DND-41 (cell line): Measurements from ENCODE around the gene OLR1.
"Not testable (repeated sequence)": the region's sequence is repeated elsewhere in the genome, so short reads cannot be mapped to it uniquely, and the experiment has no call there.

Experiments used
- ATAC-seq: fragments of 200-7000 bp; cut with Tn5 transposase; 3 replicates; pipeline ENCODE4 v1.9.1; 2021; ENCODE audit warnings: low read depth; ENCODE audit not compliant: insufficient read depth
- DNase-seq: peaks from one replicate; pipeline ENCODE4 v3.0.0-alpha.2; 2020
- H2AFZ ChIP-seq: 2 replicates; pipeline ENCODE4 v1.6.0; 2012; ENCODE audit warnings: low read depth, low read length
- H3K27ac ChIP-seq: 2 replicates; pipeline ENCODE4 v1.5.1; 2012; ENCODE audit warnings: low read length, inconsistent platforms
- H3K27me3 ChIP-seq: fragments of 200-600 bp; sonication (generic); 2 replicates; pipeline ENCODE4 v1.6.0; 2012; ENCODE audit warnings: low read length, mild to moderate bottlenecking, inconsistent platforms; ENCODE audit not compliant: insufficient read depth, poor library complexity
- H3K36me3 ChIP-seq: 2 replicates; pipeline ENCODE4 v1.5.1; 2012; ENCODE audit warnings: low read length, inconsistent platforms; ENCODE audit not compliant: insufficient read depth
- H3K4me1 ChIP-seq: 2 replicates; pipeline ENCODE4 v1.5.1; 2012; ENCODE audit warnings: mild to moderate bottlenecking, low read length; ENCODE audit not compliant: insufficient read depth
- H3K4me2 ChIP-seq: 2 replicates; pipeline ENCODE4 v1.6.0; 2012; ENCODE audit warnings: mild to moderate bottlenecking, moderate library complexity, low read length, inconsistent platforms; ENCODE audit not compliant: insufficient read depth
- H3K4me3 ChIP-seq, 2 experiments: fragments of 200-600 bp in 1 of 2; shearing (Covaris generic) in 1 of 2; 2 replicates each; pipeline ENCODE4 v1.5.1; 2012 to 2016; ENCODE audit warnings: inconsistent platforms in 2 of 2, low read length in 2 of 2, mild to moderate bottlenecking in 2 of 2, low read depth in 1 of 2, moderate library complexity in 1 of 2
- H3K79me2 ChIP-seq: 2 replicates; pipeline ENCODE4 v1.6.0; 2012; ENCODE audit warnings: low read length, inconsistent platforms; ENCODE audit not compliant: insufficient read depth
- H3K9ac ChIP-seq: 2 replicates; pipeline ENCODE4 v1.6.0; 2012; ENCODE audit warnings: low read depth, mild to moderate bottlenecking, inconsistent platforms, low read length, moderate library complexity
- H3K9me3 ChIP-seq: 2 replicates; pipeline ENCODE4 v1.5.1; 2012; ENCODE audit warnings: low read length, moderate library complexity, mild to moderate bottlenecking, inconsistent platforms; ENCODE audit not compliant: insufficient read depth, severe bottlenecking
- H4K20me1 ChIP-seq: 2 replicates; pipeline ENCODE4 v1.6.0; 2012; ENCODE audit warnings: low read length; ENCODE audit not compliant: insufficient read depth
- EZH2 ChIP-seq: IDR thresholded peaks from 3 replicates; pipeline ENCODE4 v1.6.1; 2012; ENCODE audit warnings: borderline replicate concordance, low read depth, mild to moderate bottlenecking, moderate library complexity, low read length, inconsistent platforms; ENCODE audit not compliant: severe bottlenecking
- TF ChIP-seq, protein P1 (sequence below): IDR thresholded peaks from 2 replicates; pipeline ENCODE4 v1.5.1; 2012; ENCODE audit warnings: borderline replicate concordance, low read length, moderate library complexity, mild to moderate bottlenecking; ENCODE audit not compliant: poor library complexity, severe bottlenecking; ENCODE audit errors: extremely low read depth

Gene OLR1

DNA sequence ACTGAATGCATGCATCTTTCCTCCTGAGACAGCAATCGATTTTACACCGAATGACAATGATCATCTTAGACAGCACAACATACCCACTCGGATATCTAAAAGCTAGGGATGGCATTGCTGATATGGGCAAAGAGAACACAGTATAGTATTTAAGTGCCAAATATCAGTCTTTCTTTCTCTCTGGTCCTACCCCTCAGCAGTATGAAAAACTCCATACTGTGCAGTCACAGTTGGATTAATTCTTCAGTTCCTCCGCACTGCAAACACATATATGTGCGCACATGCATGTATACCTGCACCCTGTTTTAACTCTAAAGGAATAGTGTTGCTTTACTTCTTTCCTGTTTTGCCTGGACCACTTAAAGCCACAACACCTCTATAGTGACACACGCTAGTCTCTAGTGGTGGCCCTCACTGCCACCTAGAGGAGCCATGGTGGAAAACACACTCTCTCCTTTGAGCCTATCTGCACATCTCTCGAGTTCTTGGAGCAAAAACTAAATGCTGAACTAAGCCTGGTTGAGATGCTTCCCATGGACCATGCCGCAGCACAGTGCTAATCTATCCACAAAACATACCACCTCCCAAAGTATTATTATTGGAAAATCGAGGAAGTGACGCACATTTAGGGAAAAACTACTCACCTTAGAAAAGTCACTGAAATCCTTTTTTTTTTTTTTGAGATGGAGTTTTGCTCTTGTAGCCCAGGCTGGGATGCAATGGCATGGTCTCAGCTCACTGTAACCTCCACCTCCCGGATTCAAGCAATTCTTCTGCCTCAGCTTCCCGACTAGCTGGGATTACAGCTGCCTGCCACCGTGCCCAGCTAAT, 18.8 kb upstream of the OLR1 start:
- TF ChIP-seq, protein P1, sequence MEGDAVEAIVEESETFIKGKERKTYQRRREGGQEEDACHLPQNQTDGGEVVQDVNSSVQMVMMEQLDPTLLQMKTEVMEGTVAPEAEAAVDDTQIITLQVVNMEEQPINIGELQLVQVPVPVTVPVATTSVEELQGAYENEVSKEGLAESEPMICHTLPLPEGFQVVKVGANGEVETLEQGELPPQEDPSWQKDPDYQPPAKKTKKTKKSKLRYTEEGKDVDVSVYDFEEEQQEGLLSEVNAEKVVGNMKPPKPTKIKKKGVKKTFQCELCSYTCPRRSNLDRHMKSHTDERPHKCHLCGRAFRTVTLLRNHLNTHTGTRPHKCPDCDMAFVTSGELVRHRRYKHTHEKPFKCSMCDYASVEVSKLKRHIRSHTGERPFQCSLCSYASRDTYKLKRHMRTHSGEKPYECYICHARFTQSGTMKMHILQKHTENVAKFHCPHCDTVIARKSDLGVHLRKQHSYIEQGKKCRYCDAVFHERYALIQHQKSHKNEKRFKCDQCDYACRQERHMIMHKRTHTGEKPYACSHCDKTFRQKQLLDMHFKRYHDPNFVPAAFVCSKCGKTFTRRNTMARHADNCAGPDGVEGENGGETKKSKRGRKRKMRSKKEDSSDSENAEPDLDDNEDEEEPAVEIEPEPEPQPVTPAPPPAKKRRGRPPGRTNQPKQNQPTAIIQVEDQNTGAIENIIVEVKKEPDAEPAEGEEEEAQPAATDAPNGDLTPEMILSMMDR, result peak; percentile 85
- no peak for TF ChIP-seq EZH2
- Histone ChIP-seq H3K4me1 (no peaks in the 10 kb centered on the region), H4K20me1 (no peaks in the 10 kb centered on the region), H2AFZ (no peak overlapping the region), H3K27ac (no peak overlapping the region), H3K36me3 (no peaks in the 10 kb centered on the region), H3K9me3 (no peaks in the 10 kb centered on the region), H3K9ac (no peak overlapping the region), H3K79me2 (no peaks in the 10 kb centered on the region), H3K4me3 (no peak overlapping the region), H3K4me2 (no peak overlapping the region), H3K27me3 (peaks cover 3% of the 10 kb centered on the region)
- DNase-seq (peak; percentile 60), ATAC-seq (peak; percentile 100)

GRCh38 chr12:10189653-10190052, 17.7 kb upstream of the OLR1 start:
- Histone ChIP-seq H3K4me3 (no peak overlapping the region), H3K9ac (no peak overlapping the region), H3K27ac (no peak overlapping the region), H2AFZ (no peak overlapping the region), H3K4me1 (no peaks in the 10 kb centered on the region), H3K36me3 (no peaks in the 10 kb centered on the region), H3K9me3 (no peaks in the 10 kb centered on the region), H3K27me3 (peaks cover 3% of the 10 kb centered on the region), H3K79me2 (no peaks in the 10 kb centered on the region), H4K20me1 (no peaks in the 10 kb centered on the region), H3K4me2 (no peak overlapping the region)
- TF ChIP-seq EZH2, result no peak
- TF ChIP-seq, protein P1, result no peak
- ATAC-seq (no peak), DNase-seq (no peak)

DNA sequence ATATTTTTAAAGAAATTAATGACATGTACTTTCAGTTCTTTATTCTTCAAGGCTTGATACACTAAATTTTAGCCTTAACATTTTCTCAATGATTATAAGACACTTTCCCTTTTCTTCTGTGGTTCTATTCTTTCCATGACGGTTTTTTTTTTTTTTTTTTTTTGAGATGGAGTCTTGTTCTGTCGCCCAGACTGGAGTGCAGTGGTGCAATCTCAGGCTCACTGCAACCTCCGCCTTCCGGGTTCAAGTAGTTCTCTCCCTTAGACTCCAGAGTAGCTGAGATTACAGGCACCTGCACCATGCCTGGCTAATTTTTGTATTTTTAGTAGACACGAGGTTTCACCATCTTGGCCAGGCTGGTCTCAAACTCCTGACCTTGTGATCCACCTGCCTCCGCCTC, 15.0 kb upstream of the OLR1 start:
- H3K9ac ChIP-seq, H4K20me1 ChIP-seq, H3K4me1 ChIP-seq, H2AFZ ChIP-seq, H3K27ac ChIP-seq, H3K9me3 ChIP-seq, H3K4me3 ChIP-seq, DNase-seq, H3K36me3 ChIP-seq, H3K4me2 ChIP-seq, H3K79me2 ChIP-seq, ATAC-seq: not testable (repeated sequence)
- peaks cover 11% of the 10 kb centered on the region for H3K27me3 ChIP-seq

- TF ChIP-seq, protein P1, result no peak
- no peak for TF ChIP-seq EZH2
- Histone ChIP-seq H3K79me2 (no peaks in the 10 kb centered on the region), H3K4me1 (no peaks in the 10 kb centered on the region), H4K20me1 (no peaks in the 10 kb centered on the region), H3K36me3 (no peaks in the 10 kb centered on the region), H3K27me3 (peaks cover 11% of the 10 kb centered on the region), H3K4me3 (no peak overlapping the region), H2AFZ (no peak overlapping the region), H3K27ac (no peak overlapping the region), H3K9me3 (no peaks in the 10 kb centered on the region), H3K9ac (no peak overlapping the region), H3K4me2 (no peak overlapping the region)
- DNase-seq, result no peak
- ATAC-seq, result no peak
These were observed 14.4 kb upstream of the OLR1 start for GRCh38 chr12:10186299-10186698.
